ENCODE data around the gene SMAD7. TPM values are rescaled to one million over a fixed set of nuclear protein-coding genes. Genes with fewer than 3 reads are reported as not detected.
A peak's percentile ranks its signal among the peaks of the same experiment; 100 is the strongest.

Gene SMAD7
- total RNA-seq, 2 donors from 2014 or later, result 80.8 to 107 TPM

DNA sequence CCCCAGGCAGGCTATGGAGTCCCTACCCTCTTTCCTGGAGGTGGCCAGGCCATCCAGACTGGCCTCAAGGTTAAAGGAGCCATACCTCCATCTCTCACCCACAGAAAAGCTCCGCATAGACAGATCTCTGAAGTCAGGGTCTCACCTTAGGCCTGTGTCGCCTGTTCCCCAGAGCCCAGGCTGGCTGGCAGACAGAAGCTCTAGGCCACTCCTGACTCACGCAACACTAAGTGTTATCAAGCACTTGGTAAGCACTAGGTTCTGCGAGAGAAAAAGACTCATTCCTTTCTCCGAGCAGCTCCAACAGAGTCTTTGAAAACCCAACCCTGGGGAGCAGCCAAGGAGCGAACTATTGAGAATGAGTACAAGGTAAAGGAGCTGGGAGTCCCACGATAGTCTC is 6.1 kb downstream of the SMAD7 start:
- Histone ChIP-seq H3K4me1 (ENCODE audit: control insufficient read depth in 1 of 2, low read depth in 2 of 2) (peaks cover 55 to 76% of the 10 kb centered on the region in 2 donors), H3K4me3 (peak overlapping the region; percentile 96), H3K36me3 (peaks cover 11% of the 10 kb centered on the region), H3K27me3 (replicated peaks; ENCODE audit: insufficient read depth) (no peaks in the 10 kb centered on the region), H3K9me3 (no peaks in the 10 kb centered on the region), H3K27ac (peak overlapping the region; percentile 74 to 97)
- ATAC-seq (ENCODE audit: insufficient number of reproducible peaks, low FRiP score, low read depth), result no peak
- TF ChIP-seq, protein P1, sequence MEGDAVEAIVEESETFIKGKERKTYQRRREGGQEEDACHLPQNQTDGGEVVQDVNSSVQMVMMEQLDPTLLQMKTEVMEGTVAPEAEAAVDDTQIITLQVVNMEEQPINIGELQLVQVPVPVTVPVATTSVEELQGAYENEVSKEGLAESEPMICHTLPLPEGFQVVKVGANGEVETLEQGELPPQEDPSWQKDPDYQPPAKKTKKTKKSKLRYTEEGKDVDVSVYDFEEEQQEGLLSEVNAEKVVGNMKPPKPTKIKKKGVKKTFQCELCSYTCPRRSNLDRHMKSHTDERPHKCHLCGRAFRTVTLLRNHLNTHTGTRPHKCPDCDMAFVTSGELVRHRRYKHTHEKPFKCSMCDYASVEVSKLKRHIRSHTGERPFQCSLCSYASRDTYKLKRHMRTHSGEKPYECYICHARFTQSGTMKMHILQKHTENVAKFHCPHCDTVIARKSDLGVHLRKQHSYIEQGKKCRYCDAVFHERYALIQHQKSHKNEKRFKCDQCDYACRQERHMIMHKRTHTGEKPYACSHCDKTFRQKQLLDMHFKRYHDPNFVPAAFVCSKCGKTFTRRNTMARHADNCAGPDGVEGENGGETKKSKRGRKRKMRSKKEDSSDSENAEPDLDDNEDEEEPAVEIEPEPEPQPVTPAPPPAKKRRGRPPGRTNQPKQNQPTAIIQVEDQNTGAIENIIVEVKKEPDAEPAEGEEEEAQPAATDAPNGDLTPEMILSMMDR (IDR thresholded peaks at IDR 0.05), result no peak
- no peak for DNase-seq (ENCODE audit: low spot score)

GRCh38 chr18:48943736-48944527 is 6.8 kb downstream of the SMAD7 start:
- Histone ChIP-seq H3K4me1 (ENCODE audit: control insufficient read depth in 1 of 2, low read depth in 2 of 2) (peaks cover 58 to 80% of the 10 kb centered on the region in 2 donors), H3K27me3 (replicated peaks; ENCODE audit: insufficient read depth) (no peaks in the 10 kb centered on the region), H3K4me3 (peak overlapping the region; percentile 96), H3K27ac (peak overlapping the region; percentile 74 to 97), H3K36me3 (peaks cover 11% of the 10 kb centered on the region), H3K9me3 (no peaks in the 10 kb centered on the region)
- no peak for DNase-seq (ENCODE audit: low spot score)
- TF ChIP-seq, protein P1 (IDR thresholded peaks at IDR 0.05), result no peak
- ATAC-seq (ENCODE audit: insufficient number of reproducible peaks, low FRiP score, low read depth), result no peak

- TF ChIP-seq, protein P1 (IDR thresholded peaks at IDR 0.05), result no peak
- Histone ChIP-seq H3K27me3 (replicated peaks; ENCODE audit: insufficient read depth) (no peaks in the 10 kb centered on the region), H3K4me3 (peak overlapping the region; percentile 96), H3K9me3 (no peaks in the 10 kb centered on the region), H3K4me1 (ENCODE audit: control insufficient read depth in 1 of 2, low read depth in 2 of 2) (peaks cover 62 to 86% of the 10 kb centered on the region in 2 donors), H3K36me3 (peaks cover 11% of the 10 kb centered on the region), H3K27ac (peak overlapping the region; percentile 74 to 97)
- no peak for DNase-seq (ENCODE audit: low spot score)
- ATAC-seq (ENCODE audit: insufficient number of reproducible peaks, low FRiP score, low read depth), result no peak
Measured at GRCh38 chr18:48943333-48943732, 7.4 kb downstream of the SMAD7 start.

DNA sequence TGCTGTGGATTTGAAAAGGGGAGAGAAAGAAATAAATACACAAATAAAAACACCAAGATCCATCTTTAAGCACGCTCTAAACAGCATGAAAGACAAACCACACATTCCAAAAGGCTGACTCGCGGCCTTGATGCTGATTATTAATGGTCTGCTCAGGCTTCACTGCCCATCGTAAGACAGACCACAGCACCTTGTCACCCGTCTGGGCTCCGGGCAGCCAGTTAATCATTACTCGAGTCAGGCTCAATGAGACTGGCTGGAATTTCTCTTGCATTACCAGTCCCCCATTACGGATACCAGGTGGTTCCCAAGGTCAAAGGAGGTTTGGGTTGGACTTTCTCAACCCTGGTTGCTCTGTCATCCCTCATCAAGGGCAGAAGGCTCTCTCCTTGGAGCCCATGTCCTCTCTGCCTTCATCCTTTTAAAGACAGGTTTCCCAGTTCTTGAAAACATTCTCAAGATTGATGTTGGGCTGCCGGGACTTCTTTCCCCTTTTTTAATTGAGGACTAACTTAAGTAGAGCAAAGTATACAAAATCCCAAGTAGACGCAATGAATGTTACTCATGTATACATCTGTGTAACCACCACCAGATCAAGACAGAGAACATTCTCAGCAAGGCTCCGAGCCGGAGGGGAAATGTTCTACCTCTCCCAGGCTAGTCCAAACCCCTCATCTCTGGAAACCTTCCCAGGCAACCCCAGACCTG is 8.1 kb downstream of the SMAD7 start:
- Histone ChIP-seq H3K4me3 (peak overlapping the region; percentile 96), H3K36me3 (peaks cover 7% of the 10 kb centered on the region), H3K27me3 (replicated peaks; ENCODE audit: insufficient read depth) (no peaks in the 10 kb centered on the region), H3K4me1 (ENCODE audit: control insufficient read depth in 1 of 2, low read depth in 2 of 2) (peaks cover 69 to 92% of the 10 kb centered on the region in 2 donors), H3K9me3 (no peaks in the 10 kb centered on the region), H3K27ac (peak overlapping the region; percentile 74 to 97)
- TF ChIP-seq, protein P1 (IDR thresholded peaks at IDR 0.05), result no peak
- ATAC-seq (ENCODE audit: insufficient number of reproducible peaks, low FRiP score, low read depth) (no peak), DNase-seq (ENCODE audit: low spot score) (no peak)

DNA sequence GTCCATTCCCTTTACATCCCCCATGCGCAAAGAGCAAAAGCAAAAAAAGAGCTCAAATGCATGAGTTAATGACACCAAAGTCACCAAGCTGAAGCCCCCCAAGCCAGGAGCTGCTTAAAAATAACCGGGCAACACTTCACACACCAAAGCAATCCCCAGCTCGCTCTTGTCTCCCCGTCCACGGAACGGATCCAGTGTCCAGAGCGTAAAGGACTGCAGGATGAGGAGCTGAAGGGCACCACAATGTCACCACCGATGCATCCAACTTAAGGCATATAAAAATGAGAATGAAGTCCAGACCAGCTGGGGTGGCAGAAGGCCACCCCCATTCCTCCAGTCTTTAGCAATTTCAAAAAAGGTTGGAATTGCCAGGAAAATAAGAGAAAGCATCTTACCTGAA is 8.7 kb downstream of the SMAD7 start:
- no peaks in the 10 kb centered on the region for H3K27me3 ChIP-seq (replicated peaks; ENCODE audit: insufficient read depth)
- no peak for DNase-seq (ENCODE audit: low spot score)
- H3K4me3 ChIP-seq, result peak overlapping the region; percentile 96

More for the DNA sequence above, 8.7 kb downstream of the SMAD7 start:
- H3K4me1 ChIP-seq (ENCODE audit: control insufficient read depth in 1 of 2, low read depth in 2 of 2), result peaks cover 73 to 96% of the 10 kb centered on the region in 2 donors
- TF ChIP-seq, protein P1 (IDR thresholded peaks at IDR 0.05), result no peak
- no peaks in the 10 kb centered on the region for H3K9me3 ChIP-seq
- peak overlapping the region; percentile 74 to 97 for H3K27ac ChIP-seq
- peaks cover 7% of the 10 kb centered on the region for H3K36me3 ChIP-seq
- no peak for ATAC-seq (ENCODE audit: insufficient number of reproducible peaks, low FRiP score, low read depth)

Measured in thoracic aorta (tissue), 2 donors.